Epithelial cell of proximal tubule (primary cell): Measurements from ENCODE around the gene PTCSC3. TPM values are rescaled to one million over a fixed set of nuclear protein-coding genes. Genes with fewer than 3 reads are reported as not detected.

ENCODE experiments used
- DNase-seq: peaks from one replicate; pipeline ENCODE4 v3.0.0-alpha.2; 2011; ENCODE audit warnings: low read depth
- H3K4me3 ChIP-seq: 2 replicates; pipeline ENCODE4 v1.5.1; 2011; ENCODE audit warnings: low read depth, mild to moderate bottlenecking, low read length
- CTCF ChIP-seq: conservative IDR thresholded peaks from 2 replicates; pipeline ENCODE4 v1.5.1; 2012; ENCODE audit warnings: low read depth, mild to moderate bottlenecking, low read length
- total RNA-seq: library from RNA; depleted of rRNA; stranded (reverse); fragments of >200 nt; gene quantifications from 2 replicates; pipeline ENCODE4 v1.2.3, GENCODE V29; 2015

Gene PTCSC3
- total RNA-seq, 1 donor from 2014 or later: not detected

GRCh38 chr14:36091096-36091495, 85.4 kb downstream of the PTCSC3 start:
- TF ChIP-seq CTCF: no peak
- no peak overlapping the region for H3K4me3 ChIP-seq
- DNase-seq: peak; percentile 99

GRCh38 chr14:36087411-36087810, 89.1 kb downstream of the PTCSC3 start:
- DNase-seq: no peak
- no peak overlapping the region for H3K4me3 ChIP-seq
- TF ChIP-seq CTCF: no peak

- no peak for TF ChIP-seq CTCF
- no peak overlapping the region for H3K4me3 ChIP-seq
- no peak for DNase-seq
These were observed 89.7 kb downstream of the PTCSC3 start for GRCh38 chr14:36086629-36087395.

- DNase-seq: no peak
- H3K4me3 ChIP-seq: no peak overlapping the region
- no peak for TF ChIP-seq CTCF
These were observed 90.7 kb downstream of the PTCSC3 start for GRCh38 chr14:36085861-36086260.

Other genes starting within 250 kb of the PTCSC3 start
- 10.1 and 12.9 TPM in 2 replicates for gene MBIP, start 143.9 kb upstream of the PTCSC3 start, total RNA-seq